SW 1271 (cell line): ENCODE results near the gene REG1B.
"Not testable (repeated sequence)": the region's sequence is repeated elsewhere in the genome, so short reads cannot be mapped to it uniquely, and the experiment has no call there.

Experiments used
- DNase-seq, 2 experiments: peaks; one replicate each; lab custom pipeline; 2025; lab: John Stamatoyannopoulos, UW

The REG1B gene

DNA sequence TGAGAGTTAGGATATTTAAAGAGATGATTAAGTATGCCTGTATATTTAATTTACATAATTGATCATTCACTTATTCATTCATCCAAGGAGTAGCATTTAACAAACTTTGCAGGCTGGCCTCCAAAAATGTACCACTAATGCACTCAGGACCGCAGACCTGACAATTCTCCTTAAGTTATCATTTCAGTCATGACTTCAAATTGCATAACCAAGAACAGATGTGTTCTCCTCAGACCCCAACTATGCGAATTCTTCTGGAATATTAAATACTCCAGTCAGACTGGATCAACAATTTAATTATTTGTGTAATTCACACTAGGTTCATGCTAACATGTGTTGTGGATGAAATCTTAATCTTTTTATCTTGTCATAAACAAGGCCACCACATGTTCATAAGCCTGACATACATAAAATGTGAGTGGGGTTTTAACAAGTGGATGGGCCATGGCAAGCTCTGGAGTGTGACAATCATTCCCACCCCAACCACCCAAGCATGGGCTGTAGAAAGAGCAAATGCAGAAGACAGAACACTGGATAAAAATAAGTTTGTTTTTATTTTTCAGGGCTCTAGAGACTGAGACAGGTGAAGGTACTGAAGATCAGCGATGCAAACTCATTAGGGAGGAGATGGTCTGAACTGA, 3.2 kb downstream of the REG1B start:
- DNase-seq = no peak

DNA sequence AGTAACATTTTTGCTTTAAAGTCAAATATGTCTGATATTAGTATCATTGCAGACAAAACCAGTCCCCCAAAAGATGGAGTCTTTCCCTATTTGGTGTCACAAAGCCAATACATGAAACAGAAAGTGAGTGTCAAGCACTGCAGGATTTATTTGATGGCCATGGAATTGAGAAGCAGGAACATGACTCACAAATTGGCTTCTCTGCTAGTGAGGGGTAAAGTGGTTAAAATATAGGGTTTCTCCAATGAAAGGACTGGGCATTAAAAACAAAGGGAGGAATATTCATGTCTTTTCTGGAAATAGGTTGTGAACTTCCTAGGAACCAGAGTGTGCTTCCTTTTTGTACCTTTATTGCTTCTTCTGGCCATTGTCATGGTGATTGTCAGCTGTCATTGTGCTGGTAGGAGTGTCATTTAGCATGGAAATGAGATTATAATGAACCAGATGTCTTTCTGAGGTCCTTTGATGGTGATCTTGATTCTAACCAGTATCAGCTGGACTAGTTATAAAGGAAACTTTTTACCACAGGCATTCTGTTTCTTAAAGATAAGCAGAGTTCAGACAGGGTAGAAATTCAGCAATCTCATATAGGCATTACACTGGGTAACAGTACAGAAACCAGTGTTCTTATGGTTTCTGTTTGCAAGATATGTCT, 4.1 kb downstream of the REG1B start:
- DNase-seq = no peak

DNA sequence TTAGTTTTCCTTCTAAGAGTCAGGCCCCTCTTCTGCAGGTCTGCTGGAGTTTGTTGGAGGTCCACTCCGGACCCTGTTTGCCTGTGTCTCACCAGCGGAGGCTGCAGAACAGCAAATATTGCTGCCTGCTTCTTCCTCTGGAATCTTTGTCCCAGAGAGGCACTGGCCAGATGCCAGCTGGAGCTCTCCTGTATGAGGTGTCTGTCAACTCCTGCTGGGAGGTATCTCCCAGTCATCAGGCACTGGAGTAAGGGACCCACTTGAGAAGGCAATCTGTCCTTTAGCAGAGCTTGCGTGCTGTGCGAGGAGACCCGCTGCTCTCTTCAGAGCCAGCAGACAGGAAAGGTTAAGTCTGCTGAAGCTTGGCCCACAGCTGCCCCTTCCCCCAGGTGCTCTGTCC, 4.8 kb downstream of the REG1B start:
- no peak for DNase-seq

DNA sequence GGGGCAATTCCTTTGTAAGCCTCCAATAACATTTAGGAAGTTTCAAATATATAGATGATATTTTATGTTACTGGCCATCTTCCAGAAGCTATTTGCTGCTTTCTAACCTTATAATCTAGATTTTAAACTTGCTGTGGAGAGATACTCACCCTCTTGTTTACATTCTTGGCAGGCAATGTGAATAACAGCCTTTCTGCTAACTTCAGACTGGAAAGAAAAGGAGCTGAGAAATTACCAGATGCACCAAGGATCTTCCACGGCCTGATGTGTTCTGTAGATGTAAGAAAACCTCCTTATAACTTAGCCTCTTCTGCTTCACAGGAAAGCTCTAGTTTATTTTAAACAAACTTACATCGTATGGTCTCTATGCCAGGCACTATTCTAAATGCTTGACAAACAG, 16.7 kb downstream of the REG1B start:
- DNase-seq = no peak

DNA sequence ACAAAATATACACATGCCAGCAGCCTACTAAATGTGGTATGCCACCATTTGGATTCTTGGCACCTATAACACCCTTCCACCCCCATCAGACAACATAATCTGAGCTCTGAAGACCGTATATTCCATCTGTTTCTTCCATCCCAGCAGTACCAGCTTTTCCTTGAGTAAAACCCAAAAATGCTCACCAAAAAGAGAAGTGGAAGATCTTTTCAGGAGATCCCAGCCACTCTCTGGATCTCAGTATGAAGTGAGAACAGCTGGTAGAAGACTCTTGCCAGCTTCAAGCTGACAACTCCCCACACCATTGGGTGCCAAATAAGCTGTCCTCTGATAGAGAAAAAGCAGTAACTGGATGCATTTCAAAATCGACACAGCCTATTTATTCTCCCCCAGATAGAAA, 22.6 kb downstream of the REG1B start:
- no peak for DNase-seq

DNA sequence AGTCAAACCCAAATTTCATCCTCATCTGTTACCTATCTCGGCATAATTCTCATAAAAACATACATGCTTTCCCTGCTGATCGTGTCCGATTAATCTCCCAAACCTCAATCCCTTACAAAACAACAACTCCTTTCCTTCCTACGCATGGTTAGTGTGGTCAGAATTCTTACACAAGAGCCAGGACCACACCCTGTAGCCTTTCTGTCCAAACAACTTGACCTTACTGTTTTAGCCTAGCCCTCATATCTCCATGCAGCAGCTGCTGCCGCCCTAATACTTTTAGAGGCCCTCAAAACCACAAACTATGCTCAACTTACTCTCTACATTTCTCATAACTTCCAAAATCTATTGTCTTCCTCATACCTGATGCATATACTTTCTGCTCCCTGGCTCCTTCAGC, 33.0 kb downstream of the REG1B start:
- DNase-seq = not testable (repeated sequence)

DNA sequence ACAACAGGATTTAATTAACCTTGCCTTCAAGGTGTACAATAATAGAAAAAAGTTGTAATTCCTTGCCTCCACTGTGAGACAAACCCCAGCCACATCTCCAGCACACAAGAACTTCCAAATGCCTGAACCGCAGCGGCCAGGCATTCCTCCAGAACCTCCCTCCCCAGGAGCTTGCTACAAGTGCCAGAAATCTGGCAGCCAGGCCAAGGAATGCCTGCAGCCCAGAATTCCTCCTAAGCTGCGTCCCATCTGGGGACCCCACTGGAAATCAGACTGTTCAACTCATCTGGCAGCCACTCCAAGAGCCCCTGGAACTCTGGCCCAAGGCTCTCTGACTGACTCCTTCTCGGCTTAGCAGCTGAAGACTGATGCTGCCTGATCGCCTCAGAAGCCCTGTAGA, 34.3 kb downstream of the REG1B start:
- DNase-seq = not testable (repeated sequence)

DNA sequence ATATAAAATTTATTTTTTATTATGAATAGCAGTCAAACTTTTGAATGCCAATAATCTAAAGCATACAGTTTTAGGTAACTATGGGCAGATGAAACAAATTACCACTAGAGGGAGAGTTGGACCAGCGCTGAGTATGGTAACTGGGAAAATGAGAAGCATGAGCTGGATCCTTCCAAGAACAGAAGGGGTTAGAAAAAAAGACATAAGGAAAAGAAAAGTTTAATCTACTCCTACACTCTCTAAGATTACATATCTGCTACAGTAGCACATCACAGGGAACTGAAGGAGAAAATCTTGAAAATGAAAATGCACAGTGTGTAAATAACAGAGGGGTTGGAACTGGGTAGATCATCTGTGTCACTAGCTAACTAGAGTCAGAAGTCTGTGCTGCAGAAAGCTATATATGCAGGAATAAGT, 46.8 kb downstream of the REG1B start:
- peak in 1 of 2 experiments; percentile 2 for DNase-seq

DNA sequence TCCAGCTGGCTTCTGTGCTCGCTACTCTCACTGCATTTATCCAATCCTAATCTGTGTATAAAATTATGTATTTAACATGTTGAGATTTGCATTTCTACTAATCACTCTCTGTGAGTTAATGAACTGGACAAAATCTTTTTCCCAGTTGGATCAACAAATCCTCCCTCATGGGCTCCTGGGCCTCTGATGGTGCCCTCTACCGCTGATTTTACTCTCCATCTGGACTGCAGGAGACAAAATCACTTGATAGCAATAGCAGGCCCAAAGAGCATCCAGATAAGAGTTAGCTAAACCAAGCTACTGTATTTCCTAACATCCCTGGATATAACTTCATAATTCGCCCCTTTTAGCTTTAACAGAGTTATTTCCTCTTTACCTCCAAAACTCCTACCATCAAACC, 47.8 kb downstream of the REG1B start:
- DNase-seq = no peak
